Endothelial cell of umbilical vein (primary cell): ENCODE results near the gene RBMS3. TPM values are rescaled to one million over a fixed set of nuclear protein-coding genes. Genes with fewer than 3 reads are reported as not detected.

ENCODE experiments used
- BruUV-seq: library from RNA; stranded (reverse); fragments of 400-500 nt; replicated peaks from 2 replicates; lab custom pipeline; 2021; lab: Mats Ljungman, UMichigan
- CTCF ChIA-PET: fragments of 300-600, 350-600 bp; sonication (Branson Sonifier 250); formaldehyde crosslinking; loops from one replicate; lab custom pipeline; 2021; ENCODE audit warnings: antibody characterized with exemption, inconsistent platforms; lab: Charles Lee
- POLR2A ChIA-PET: fragments of 300-600, 350-600 bp; sonication (Branson Sonifier 250); formaldehyde crosslinking; loops from one replicate; lab custom pipeline; 2021; ENCODE audit warnings: antibody characterized with exemption, inconsistent platforms; lab: Charles Lee
- DNase-seq: peaks from one replicate; pipeline ENCODE4 v3.0.0-alpha.2; 2011; ENCODE audit warnings: low read depth, low spot score
- FAIRE-seq: peaks from 2 replicates; lab custom pipeline; 2011; peaks lifted over from hg19 to GRCh38; lab: Jason Lieb, UNC
- H2AFZ ChIP-seq: 2 replicates; pipeline ENCODE4 v1.6.0; 2012; ENCODE audit warnings: low read depth, low read length, control low read depth, inconsistent platforms
- H3K27ac ChIP-seq: 2 replicates; pipeline ENCODE4 v1.5.1; 2011; ENCODE audit warnings: low read depth, mild to moderate bottlenecking, control low read depth, low read length, moderate library complexity; ENCODE audit not compliant: insufficient read depth
- H3K27me3 ChIP-seq, 2 experiments: 2 replicates each; pipeline versions ENCODE4 v1.6.0 to v1.6.1; 2011; ENCODE audit warnings: low read length in 2 of 2, mixed read lengths in 1 of 2; ENCODE audit not compliant: control insufficient read depth in 2 of 2, insufficient read depth in 2 of 2
- H3K36me3 ChIP-seq, 2 experiments: 2 replicates in 1 of 2; 3 replicates in 1 of 2; pipeline ENCODE4 v1.5.1; 2011; ENCODE audit warnings: low read length in 2 of 2, mild to moderate bottlenecking in 1 of 2, moderate library complexity in 1 of 2; ENCODE audit not compliant: control insufficient read depth in 2 of 2, insufficient read depth in 2 of 2; ENCODE audit errors: extremely low read depth in 1 of 2
- H3K4me1 ChIP-seq: 3 replicates; pipeline ENCODE4 v1.5.1; 2011; ENCODE audit warnings: mild to moderate bottlenecking, low read length; ENCODE audit not compliant: control insufficient read depth, insufficient read depth; ENCODE audit errors: extremely low read depth
- H3K4me2 ChIP-seq: 2 replicates; pipeline ENCODE4 v1.6.1; 2011; ENCODE audit warnings: low read length, control low read depth, mixed read lengths; ENCODE audit not compliant: insufficient read depth
- H3K4me3 ChIP-seq, 3 experiments: fragments of 200-600 bp in 1 of 3; sonication (generic), shearing (Covaris generic) in 1 of 3; replicated peaks in 1 of 3; 2 replicates each; pipeline ENCODE4 v1.5.1; 2011 to 2016; ENCODE audit warnings: control low read depth in 3 of 3, low read length in 3 of 3, mild to moderate bottlenecking in 2 of 3, inconsistent platforms in 1 of 3, low read depth in 1 of 3, moderate library complexity in 1 of 3; ENCODE audit not compliant: insufficient read depth in 1 of 3
- H3K79me2 ChIP-seq: 2 replicates; pipeline ENCODE4 v1.6.0; 2012; ENCODE audit warnings: low read length, inconsistent platforms; ENCODE audit not compliant: control insufficient read depth, insufficient read depth
- H3K9ac ChIP-seq: replicated peaks from 2 replicates; pipeline ENCODE3; 2011; ENCODE audit warnings: low read length, control low read depth; ENCODE audit not compliant: insufficient read depth; ENCODE audit errors: extremely low read depth
- H3K9me1 ChIP-seq: replicated peaks from 3 replicates; pipeline ENCODE4 v1.6.0; 2011; ENCODE audit warnings: mild to moderate bottlenecking, low read length; ENCODE audit not compliant: control insufficient read depth, insufficient read depth; ENCODE audit errors: extremely low read depth
- H3K9me3 ChIP-seq: replicated peaks from 2 replicates; pipeline ENCODE4 v1.5.1; 2012; ENCODE audit warnings: low read length, inconsistent platforms; ENCODE audit not compliant: control insufficient read depth, insufficient read depth
- H4K20me1 ChIP-seq: replicated peaks from 2 replicates; pipeline ENCODE3; 2011; ENCODE audit warnings: mild to moderate bottlenecking, low read length; ENCODE audit not compliant: control insufficient read depth, insufficient read depth; ENCODE audit errors: extremely low read depth
- EZH2 ChIP-seq: IDR thresholded peaks from 2 replicates; pipeline ENCODE4 v1.6.1; 2012; ENCODE audit warnings: borderline replicate concordance, low read depth, mild to moderate bottlenecking, moderate library complexity, low read length, inconsistent platforms; ENCODE audit not compliant: severe bottlenecking
- FOS ChIP-seq: IDR thresholded peaks from 2 replicates; pipeline ENCODE4 v1.6.1; 2011; ENCODE audit warnings: mild to moderate bottlenecking, low read length, moderate library complexity, borderline replicate concordance; ENCODE audit not compliant: insufficient read depth
- GATA2 ChIP-seq: IDR thresholded peaks from 2 replicates; pipeline ENCODE4 v1.7.0; 2011; ENCODE audit warnings: low read depth, mild to moderate bottlenecking, moderate library complexity, mixed read lengths, low read length; ENCODE audit not compliant: insufficient read length, insufficient read depth
- JUN ChIP-seq: IDR thresholded peaks from 2 replicates; pipeline ENCODE4 v1.6.1; 2011; ENCODE audit warnings: borderline replicate concordance, low read depth; ENCODE audit not compliant: insufficient read length, insufficient read depth
- MAX ChIP-seq: IDR thresholded peaks from 2 replicates; pipeline ENCODE4 v1.6.1; 2011; ENCODE audit not compliant: insufficient read depth, insufficient read length
- MYC ChIP-seq: IDR thresholded peaks from one replicate; pipeline ENCODE4 v1.6.1; 2011; ENCODE audit warnings: mild to moderate bottlenecking, low read depth, low read length
- POLR2A ChIP-seq: IDR thresholded peaks from 2 replicates; pipeline ENCODE4 v1.6.1; 2012; ENCODE audit warnings: low read depth, mild to moderate bottlenecking, control low read depth, low read length
- POLR2AphosphoS5 ChIP-seq: IDR thresholded peaks from 2 replicates; pipeline ENCODE4 v1.6.1; 2012; ENCODE audit warnings: low read depth, mild to moderate bottlenecking, control low read depth, low read length, moderate library complexity; ENCODE audit not compliant: insufficient read depth
- dilution Hi-C: fragments of 300-500 bp; cut with MboI; formaldehyde crosslinking; loops from one replicate; pipeline ENCODE4 v1.15.0; 2019; ENCODE audit warnings: low sequenced_read_pairs; ENCODE audit not compliant: extremely low pct_ligation_motif_present
- intact Hi-C: fragments of 100-400 bp; cut with micrococcal nuclease; formaldehyde crosslinking; loops from one replicate; pipeline ENCODE4 v1.10.0; 2022
- polyA plus RNA-seq, 4 experiments: library from polyadenylated mRNA; depleted of rRNA in 3 of 4; stranded (reverse) in 3 of 4; unstranded in 1 of 4; fragments of >200 nt; gene quantifications; 2 replicates each; pipeline versions ENCODE4 v1.2.1 to v1.2.3, GENCODE V29; 2011 to 2012; ENCODE audit warnings: missing spikeins in 1 of 4
- total RNA-seq: library from RNA; stranded (reverse); gene quantifications from 2 replicates; pipeline ENCODE4 v1.2.3, GENCODE V29; 2021
- TF ChIP-seq, protein P1 (sequence below), 2 donors: IDR thresholded peaks; 1 replicate in 1 of 2; 2 replicates in 1 of 2; pipeline ENCODE4 v1.5.1; 2011; ENCODE audit warnings: low read length in 2 of 2, mild to moderate bottlenecking in 2 of 2, moderate library complexity in 2 of 2, control low read depth in 1 of 2, inconsistent platforms in 1 of 2, low read depth in 1 of 2; ENCODE audit not compliant: insufficient read depth in 1 of 2; ENCODE audit errors: extremely low read depth in 1 of 2

Gene RBMS3
- total and polyA plus RNA-seq, 2 donors (not counting 3 experiments of a cell fraction or from before 2014, with no cell fraction given), result 13.6 to 42.3 TPM

DNA sequence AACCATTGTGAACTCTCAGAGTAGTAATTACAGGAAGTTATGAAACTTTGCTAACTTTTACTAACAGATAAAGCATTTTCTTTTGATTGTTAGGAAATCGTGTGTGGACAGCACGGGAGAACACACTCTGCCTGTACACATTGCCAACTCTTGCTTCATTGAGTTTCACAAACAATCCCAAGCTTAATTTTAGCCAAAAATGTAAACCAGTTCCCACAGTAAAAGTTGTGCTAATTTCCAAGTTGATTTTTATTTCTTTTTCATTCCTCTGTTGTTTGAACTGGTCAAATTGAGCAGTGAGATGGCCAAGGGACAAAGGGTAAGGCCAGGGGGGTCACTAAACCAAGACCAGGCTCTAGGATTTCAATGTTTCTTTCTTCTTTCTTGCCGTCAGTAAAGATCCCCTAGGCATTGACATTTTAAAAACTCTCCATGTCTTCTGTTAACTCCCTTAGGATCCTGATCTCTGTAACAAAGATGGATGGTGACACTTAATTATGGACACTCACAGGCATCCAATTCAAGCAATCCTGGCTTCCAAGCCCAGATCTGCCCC lies 414.9 kb downstream of the RBMS3 start:
- Histone ChIP-seq H3K79me2 (no peaks in the 10 kb centered on the region), H3K4me2 (peak overlapping the region; percentile 59), H3K4me3 (no peak overlapping the region), H3K4me1 (peaks cover 34% of the 10 kb centered on the region), H3K9me1 (no peaks in the 10 kb centered on the region), H3K9me3 (no peaks in the 10 kb centered on the region), H3K27me3 (no peaks in the 10 kb centered on the region), H2AFZ (peak overlapping the region; percentile 39), H3K9ac (peak overlapping the region; percentile 86), H3K36me3 (peaks cover 0 to 2% of the 10 kb centered on the region in 2 experiments), H4K20me1 (no peaks in the 10 kb centered on the region), H3K27ac (peak overlapping the region; percentile 98)
- peak; percentile 70 for DNase-seq
- no TSS peak for BruUV-seq
- TF ChIP-seq JUN (no peak), FOS (no peak), MYC (no peak), MAX (no peak), GATA2 (no peak), EZH2 (no peak), POLR2AphosphoS5 (no peak), POLR2A (no peak)
- TF ChIP-seq, protein P1, sequence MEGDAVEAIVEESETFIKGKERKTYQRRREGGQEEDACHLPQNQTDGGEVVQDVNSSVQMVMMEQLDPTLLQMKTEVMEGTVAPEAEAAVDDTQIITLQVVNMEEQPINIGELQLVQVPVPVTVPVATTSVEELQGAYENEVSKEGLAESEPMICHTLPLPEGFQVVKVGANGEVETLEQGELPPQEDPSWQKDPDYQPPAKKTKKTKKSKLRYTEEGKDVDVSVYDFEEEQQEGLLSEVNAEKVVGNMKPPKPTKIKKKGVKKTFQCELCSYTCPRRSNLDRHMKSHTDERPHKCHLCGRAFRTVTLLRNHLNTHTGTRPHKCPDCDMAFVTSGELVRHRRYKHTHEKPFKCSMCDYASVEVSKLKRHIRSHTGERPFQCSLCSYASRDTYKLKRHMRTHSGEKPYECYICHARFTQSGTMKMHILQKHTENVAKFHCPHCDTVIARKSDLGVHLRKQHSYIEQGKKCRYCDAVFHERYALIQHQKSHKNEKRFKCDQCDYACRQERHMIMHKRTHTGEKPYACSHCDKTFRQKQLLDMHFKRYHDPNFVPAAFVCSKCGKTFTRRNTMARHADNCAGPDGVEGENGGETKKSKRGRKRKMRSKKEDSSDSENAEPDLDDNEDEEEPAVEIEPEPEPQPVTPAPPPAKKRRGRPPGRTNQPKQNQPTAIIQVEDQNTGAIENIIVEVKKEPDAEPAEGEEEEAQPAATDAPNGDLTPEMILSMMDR (IDR thresholded peaks at IDR 0.05; ENCODE audit: extremely low read depth in 1 of 2, insufficient read depth in 1 of 2, low read depth in 1 of 2, low read length in 2 of 2), result no peak
- intact Hi-C loops (loop anchor here (2.0 kb wide), 2 partner anchors 93 to 157 kb away; no protein-coding TSS in a partner anchor), dilution Hi-C loops (no loop called here)
- ChIA-PET CTCF (interaction anchor here (1.3 to 1.6 kb wide), 3 partner anchors 12 to 171 kb away, joined by 3 to 5 read pairs (median 4); no protein-coding TSS in a partner anchor), POLR2A (no interaction called here)
- FAIRE-seq, result peak; percentile 59
